ENCODE results near the gene KIF1C. TPM values are rescaled to one million over a fixed set of nuclear protein-coding genes. Genes with fewer than 3 reads are reported as not detected.

KIF1C gene
- total RNA-seq, 1 experiment from 2014 or later: 121 TPM

DNA sequence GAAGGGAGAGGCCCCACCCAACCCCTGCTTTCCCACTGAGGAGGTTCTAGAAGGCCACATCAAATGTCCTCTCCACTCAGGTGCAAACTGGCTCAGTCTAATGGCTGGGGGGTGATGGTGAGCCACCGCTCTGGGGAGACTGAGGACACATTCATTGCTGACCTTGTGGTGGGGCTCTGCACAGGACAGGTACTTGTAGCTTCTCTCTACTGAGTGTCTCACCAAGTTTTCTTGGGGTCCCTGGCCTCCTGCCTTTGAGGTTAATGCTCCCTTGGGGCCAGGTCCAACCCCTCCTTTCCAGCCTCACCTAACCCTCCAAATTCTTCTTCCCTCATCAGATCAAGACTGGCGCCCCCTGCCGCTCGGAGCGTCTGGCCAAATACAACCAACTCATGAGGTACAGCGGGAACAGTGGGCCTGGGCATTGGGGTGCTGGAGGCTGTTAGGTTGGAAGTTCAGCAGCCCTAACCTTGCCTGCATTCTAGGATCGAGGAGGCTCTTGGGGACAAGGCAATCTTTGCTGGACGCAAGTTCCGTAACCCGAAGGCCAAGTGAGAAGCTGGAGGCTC is 41.2 kb upstream of the KIF1C start:
- no peaks in the 10 kb centered on the region for H3K9me3 ChIP-seq (ENCODE audit: control insufficient read depth in 1 of 2, insufficient read depth in 1 of 2, low read depth in 1 of 2, low read length in 2 of 2)
- no peaks in the 10 kb centered on the region for H3K36me3 ChIP-seq (ENCODE audit: control insufficient read depth in 1 of 2, insufficient read depth in 2 of 2, low read length in 2 of 2)
- H3K4me2 ChIP-seq (ENCODE audit: low read length): no peak overlapping the region
- no peak overlapping the region for H3K4me3 ChIP-seq (replicated peaks in 1 of 2; ENCODE audit: low read depth in 1 of 2, low read length in 2 of 2)
- H3K79me2 ChIP-seq (ENCODE audit: insufficient read depth, low read length): no peaks in the 10 kb centered on the region
- RAD21 ChIA-PET (ENCODE audit: low non-redundant PET in 1 of 2, low total read pairs in 2 of 2, uncharacterized antibody in 2 of 2, unreplicated experiment in 2 of 2): no interaction called here
- H3K4me1 ChIP-seq (ENCODE audit: control insufficient read depth in 1 of 2, insufficient read depth in 2 of 2, low read length in 2 of 2): peaks cover 7 to 20% of the 10 kb centered on the region in 2 experiments
- no peak overlapping the region for H3K27ac ChIP-seq (ENCODE audit: low read depth, low read length)
- H3K9me2 ChIP-seq (ENCODE audit: insufficient read depth): no peaks in the 10 kb centered on the region
- no peaks in the 10 kb centered on the region for H4K20me1 ChIP-seq (ENCODE audit: insufficient read depth)
- ATAC-seq (peak; percentile 67), DNase-seq (ENCODE audit: low read depth, low spot score) (no peak)
- BruUV-seq (replicated peaks): no TSS peak
- CTCF ChIA-PET: interaction anchor here (2.1 kb wide), 1 partner anchor 10 kb away, joined by 7 read pairs; the partner anchor contains the start of gene SPAG7
- intact Hi-C loops (cut with micrococcal nuclease): no loop called here
- no peak overlapping the region for H3K9ac ChIP-seq (ENCODE audit: low read length)
- no peak overlapping the region for H2AFZ ChIP-seq (ENCODE audit: low read depth, low read length, poor library complexity, severe bottlenecking)
- POLR2A ChIA-PET: interaction anchor here (4.6 kb wide), 1 partner anchor 11 kb away, joined by 27 read pairs; the partner anchor contains the start of gene SPAG7
- H3K27me3 ChIP-seq (ENCODE audit: insufficient read depth, low read length): no peaks in the 10 kb centered on the region
- TF ChIP-seq CTCF (IDR thresholded peaks at IDR 0.05 in 2 of 3, conservative IDR thresholded peaks at IDR 0.05 in 1 of 3; ENCODE audit: borderline replicate concordance in 1 of 3, insufficient read depth in 1 of 3, low read depth in 2 of 3, low read length in 2 of 3) (peak in 2 of 3 experiments; percentile 34 to 37; a peak in 3 of 6 replicates), CBX3 (IDR thresholded peaks at IDR 0.05; ENCODE audit: low read depth) (no peak)

GRCh38 chr17:4958102-4958501 is 39.6 kb upstream of the KIF1C start:
- Histone ChIP-seq H3K9ac (ENCODE audit: low read length) (no peak overlapping the region), H3K4me2 (ENCODE audit: low read length) (no peak overlapping the region), H3K27ac (ENCODE audit: low read depth, low read length) (no peak overlapping the region), H4K20me1 (ENCODE audit: insufficient read depth) (no peaks in the 10 kb centered on the region), H3K9me3 (ENCODE audit: control insufficient read depth in 1 of 2, insufficient read depth in 1 of 2, low read depth in 1 of 2, low read length in 2 of 2) (no peaks in the 10 kb centered on the region), H3K36me3 (ENCODE audit: control insufficient read depth in 1 of 2, insufficient read depth in 2 of 2, low read length in 2 of 2) (no peaks in the 10 kb centered on the region), H3K27me3 (ENCODE audit: insufficient read depth, low read length) (no peaks in the 10 kb centered on the region), H3K9me2 (ENCODE audit: insufficient read depth) (no peaks in the 10 kb centered on the region), H3K4me1 (ENCODE audit: control insufficient read depth in 1 of 2, insufficient read depth in 2 of 2, low read length in 2 of 2) (peaks cover 4 to 16% of the 10 kb centered on the region in 2 experiments; a peak in 2 of 4 replicates), H2AFZ (ENCODE audit: low read depth, low read length, poor library complexity, severe bottlenecking) (no peak overlapping the region), H3K4me3 (replicated peaks in 1 of 2; ENCODE audit: low read depth in 1 of 2, low read length in 2 of 2) (no peak overlapping the region), H3K79me2 (ENCODE audit: insufficient read depth, low read length) (no peaks in the 10 kb centered on the region)
- no TSS peak for BruUV-seq (replicated peaks)
- POLR2A ChIA-PET: interaction anchor here (4.6 kb wide), 1 partner anchor 9 kb away, joined by 27 read pairs; the partner anchor contains the start of gene SPAG7
- DNase-seq (ENCODE audit: low read depth, low spot score): no peak
- TF ChIP-seq MAX (IDR thresholded peaks at IDR 0.05) (no peak), ELF1 (IDR thresholded peaks at IDR 0.05; ENCODE audit: borderline replicate concordance, low read depth) (no peak), TCF7L2 (IDR thresholded peaks at IDR 0.05; ENCODE audit: borderline replicate concordance, extremely low read depth, insufficient read depth, insufficient read length) (no peak), EZH2 (IDR thresholded peaks at IDR 0.05) (no peak), ZNF274 (IDR thresholded peaks at IDR 0.05; ENCODE audit: low read depth, low read length) (no peak), CEBPB (IDR thresholded peaks at IDR 0.05; ENCODE audit: low read depth) (no peak), EGR1 (IDR thresholded peaks at IDR 0.05; ENCODE audit: low read depth) (no peak), FOSL1 (IDR thresholded peaks at IDR 0.05; ENCODE audit: low read depth) (no peak), SIN3A (IDR thresholded peaks at IDR 0.05; ENCODE audit: low read depth) (no peak), ZBTB33 (IDR thresholded peaks at IDR 0.05; ENCODE audit: extremely low read depth, insufficient replicate concordance, low read length) (no peak), YY1 (IDR thresholded peaks at IDR 0.05; ENCODE audit: extremely low read depth, insufficient replicate concordance, low read depth, low read length) (no peak), POLR2AphosphoS5 (IDR thresholded peaks at IDR 0.05; ENCODE audit: low read depth, low read length) (no peak)
- no peak for ATAC-seq
- intact Hi-C loops (cut with micrococcal nuclease): no loop called here
- CTCF ChIA-PET: interaction anchor here (2.1 kb wide), 1 partner anchor 9 kb away, joined by 7 read pairs; the partner anchor contains the start of gene SPAG7
- RAD21 ChIA-PET (ENCODE audit: low non-redundant PET in 1 of 2, low total read pairs in 2 of 2, uncharacterized antibody in 2 of 2, unreplicated experiment in 2 of 2): no interaction called here
